ENCODE data around the gene CTNND2. TPM values are rescaled to one million over a fixed set of nuclear protein-coding genes. Genes with fewer than 3 reads are reported as not detected.

The CTNND2 gene
- total RNA-seq, 1 donor from 2014 or later: 13.9 TPM

DNA sequence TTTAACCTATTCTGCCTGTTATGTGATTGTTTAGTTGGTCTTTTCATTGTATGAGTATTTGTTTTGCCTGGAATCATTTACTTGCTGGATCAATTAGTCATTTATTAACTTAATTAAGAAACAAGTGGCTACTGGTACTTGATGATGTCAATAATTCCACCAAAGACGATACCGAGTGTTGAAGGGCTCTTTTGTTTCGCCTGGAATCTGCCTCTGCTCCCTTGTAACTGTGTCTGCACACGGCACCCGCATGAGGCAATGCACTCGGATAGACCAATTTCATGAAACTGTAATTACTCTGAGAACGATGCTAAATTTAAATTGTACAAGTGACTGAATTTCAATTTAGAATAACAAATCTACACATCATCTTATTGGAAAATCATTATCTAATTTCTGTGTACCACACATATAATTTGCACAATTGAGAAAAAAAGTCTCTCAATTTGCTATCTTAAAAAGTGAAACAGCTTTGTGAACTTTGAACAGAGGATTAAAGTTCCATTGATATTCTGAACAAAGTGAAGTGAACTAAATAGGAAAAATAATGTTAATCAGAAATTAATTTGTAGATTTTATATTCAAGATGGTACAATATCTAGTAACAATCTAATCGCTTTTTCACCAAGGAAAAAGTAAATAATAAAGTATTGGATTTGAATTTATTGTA, 143.2 kb downstream of the CTNND2 start:
- H2AFZ ChIP-seq (replicated peaks): no peak overlapping the region
- DNase-seq (ENCODE audit: low spot score): no peak
- no peak overlapping the region for H3K4me3 Mint-ChIP-seq
- H3K36me3 Mint-ChIP-seq: no peaks in the 10 kb centered on the region
- no peaks in the 10 kb centered on the region for H3K4me1 ChIP-seq
- H3K9me3 ChIP-seq (ENCODE audit: low read depth): no peaks in the 10 kb centered on the region
- peaks cover 2% of the 10 kb centered on the region for H3K27me3 Mint-ChIP-seq (ENCODE audit: insufficient read depth, low read depth)
- no peaks in the 10 kb centered on the region for H3K4me1 Mint-ChIP-seq
- H3K9me3 Mint-ChIP-seq: peaks cover 8% of the 10 kb centered on the region
- no peaks in the 10 kb centered on the region for H3K79me2 ChIP-seq (ENCODE audit: low read depth)
- no peaks in the 10 kb centered on the region for H4K20me1 ChIP-seq (ENCODE audit: low read depth)
- no peak overlapping the region for H3K27ac ChIP-seq
- no peaks in the 10 kb centered on the region for H3K27me3 ChIP-seq
- H3K9ac ChIP-seq: no peak overlapping the region
- H3K27ac Mint-ChIP-seq: no peak overlapping the region
- H3K4me3 ChIP-seq: no peak overlapping the region
- TF ChIP-seq EZH2 (IDR thresholded peaks at IDR 0.05) (no peak), EZH2phosphoT487 (IDR thresholded peaks at IDR 0.05) (no peak)
- TF ChIP-seq, protein P1, sequence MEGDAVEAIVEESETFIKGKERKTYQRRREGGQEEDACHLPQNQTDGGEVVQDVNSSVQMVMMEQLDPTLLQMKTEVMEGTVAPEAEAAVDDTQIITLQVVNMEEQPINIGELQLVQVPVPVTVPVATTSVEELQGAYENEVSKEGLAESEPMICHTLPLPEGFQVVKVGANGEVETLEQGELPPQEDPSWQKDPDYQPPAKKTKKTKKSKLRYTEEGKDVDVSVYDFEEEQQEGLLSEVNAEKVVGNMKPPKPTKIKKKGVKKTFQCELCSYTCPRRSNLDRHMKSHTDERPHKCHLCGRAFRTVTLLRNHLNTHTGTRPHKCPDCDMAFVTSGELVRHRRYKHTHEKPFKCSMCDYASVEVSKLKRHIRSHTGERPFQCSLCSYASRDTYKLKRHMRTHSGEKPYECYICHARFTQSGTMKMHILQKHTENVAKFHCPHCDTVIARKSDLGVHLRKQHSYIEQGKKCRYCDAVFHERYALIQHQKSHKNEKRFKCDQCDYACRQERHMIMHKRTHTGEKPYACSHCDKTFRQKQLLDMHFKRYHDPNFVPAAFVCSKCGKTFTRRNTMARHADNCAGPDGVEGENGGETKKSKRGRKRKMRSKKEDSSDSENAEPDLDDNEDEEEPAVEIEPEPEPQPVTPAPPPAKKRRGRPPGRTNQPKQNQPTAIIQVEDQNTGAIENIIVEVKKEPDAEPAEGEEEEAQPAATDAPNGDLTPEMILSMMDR (IDR thresholded peaks at IDR 0.05): no peak
- H3K4me2 ChIP-seq: no peak overlapping the region
- H3F3A ChIP-seq (ENCODE audit: low read depth): no peaks in the 10 kb centered on the region
- no peaks in the 10 kb centered on the region for H3K36me3 ChIP-seq

DNA sequence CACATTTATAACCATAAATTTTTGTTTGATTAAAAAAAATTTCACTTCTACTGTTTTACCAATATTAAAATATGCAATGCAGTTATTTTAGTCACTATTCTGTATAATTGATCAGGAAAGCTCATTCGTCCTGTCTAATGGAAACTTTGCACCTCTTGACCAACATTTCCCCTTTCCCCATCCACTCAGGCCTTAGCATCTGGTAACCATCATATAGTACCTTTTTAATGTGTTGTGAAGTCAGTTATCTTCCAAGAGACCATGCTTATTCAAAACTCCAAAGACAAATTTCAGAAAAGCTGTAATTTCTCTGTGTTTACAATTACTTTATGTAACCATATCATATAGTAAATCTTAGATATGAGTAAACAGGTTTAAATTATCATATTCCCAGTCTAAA, 145.9 kb downstream of the CTNND2 start:
- H3K27me3 Mint-ChIP-seq (ENCODE audit: insufficient read depth, low read depth): peaks cover 2% of the 10 kb centered on the region

DNA sequence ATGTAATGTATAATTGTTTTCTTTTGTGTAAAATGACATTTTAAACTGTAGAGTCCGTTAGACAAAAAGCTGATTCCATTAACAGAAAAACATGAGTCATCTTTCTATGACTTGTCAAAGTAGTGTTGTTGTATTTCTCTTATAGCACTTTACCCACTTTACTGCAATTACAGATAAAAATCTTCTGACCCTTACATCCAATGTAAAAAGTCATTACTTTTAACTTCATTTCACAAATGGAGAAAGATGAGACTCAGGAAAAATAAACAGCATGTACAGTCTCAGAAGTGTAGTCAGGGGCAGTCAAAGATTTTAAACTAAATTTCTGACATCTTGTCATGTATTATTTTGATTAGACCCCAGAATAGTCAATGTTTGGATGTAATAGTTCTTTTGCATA, 146.6 kb downstream of the CTNND2 start:
- H3K9me3 ChIP-seq (ENCODE audit: low read depth): no peaks in the 10 kb centered on the region
- H3K4me1 Mint-ChIP-seq: no peaks in the 10 kb centered on the region

More for the DNA sequence above, 145.9 kb downstream of the CTNND2 start:
- Histone ChIP-seq H3K4me3 (no peak overlapping the region), H3K9ac (no peak overlapping the region), H3K4me2 (no peak overlapping the region), H2AFZ (replicated peaks) (no peak overlapping the region), H3K9me3 (ENCODE audit: low read depth) (no peaks in the 10 kb centered on the region), H4K20me1 (ENCODE audit: low read depth) (no peaks in the 10 kb centered on the region), H3K4me1 (no peaks in the 10 kb centered on the region), H3K79me2 (ENCODE audit: low read depth) (no peaks in the 10 kb centered on the region), H3K27me3 (no peaks in the 10 kb centered on the region), H3K27ac (no peak overlapping the region), H3F3A (ENCODE audit: low read depth) (no peaks in the 10 kb centered on the region), H3K36me3 (no peaks in the 10 kb centered on the region)
- H3K4me1 Mint-ChIP-seq: no peaks in the 10 kb centered on the region
- no peak overlapping the region for H3K4me3 Mint-ChIP-seq
- H3K9me3 Mint-ChIP-seq: peaks cover 3% of the 10 kb centered on the region
- no peak overlapping the region for H3K27ac Mint-ChIP-seq
- no peaks in the 10 kb centered on the region for H3K36me3 Mint-ChIP-seq
- TF ChIP-seq EZH2phosphoT487 (IDR thresholded peaks at IDR 0.05) (no peak), EZH2 (IDR thresholded peaks at IDR 0.05) (no peak)
- TF ChIP-seq, protein P1 (IDR thresholded peaks at IDR 0.05): no peak
- DNase-seq (ENCODE audit: low spot score): no peak

More for the DNA sequence above, 146.6 kb downstream of the CTNND2 start:
- Histone ChIP-seq H3K27me3 (no peaks in the 10 kb centered on the region), H3K27ac (no peak overlapping the region), H3K9ac (no peak overlapping the region), H2AFZ (replicated peaks) (no peak overlapping the region), H3K4me2 (no peak overlapping the region), H3F3A (ENCODE audit: low read depth) (no peaks in the 10 kb centered on the region), H3K79me2 (ENCODE audit: low read depth) (no peaks in the 10 kb centered on the region), H3K36me3 (no peaks in the 10 kb centered on the region), H4K20me1 (ENCODE audit: low read depth) (no peaks in the 10 kb centered on the region), H3K4me3 (no peak overlapping the region), H3K4me1 (no peaks in the 10 kb centered on the region)
- H3K36me3 Mint-ChIP-seq: no peaks in the 10 kb centered on the region
- no peak overlapping the region for H3K4me3 Mint-ChIP-seq
- no peak for DNase-seq (ENCODE audit: low spot score)
- no peaks in the 10 kb centered on the region for H3K9me3 Mint-ChIP-seq
- H3K27ac Mint-ChIP-seq: no peak overlapping the region
- TF ChIP-seq EZH2phosphoT487 (IDR thresholded peaks at IDR 0.05) (no peak), EZH2 (IDR thresholded peaks at IDR 0.05) (no peak)
- TF ChIP-seq, protein P1 (IDR thresholded peaks at IDR 0.05): no peak
- H3K27me3 Mint-ChIP-seq (ENCODE audit: insufficient read depth, low read depth): peaks cover under 1% of the 10 kb centered on the region
